Ovary (tissue), 9 donors: Measurements from ENCODE around the gene ENTPD2. TPM values are rescaled to one million over a fixed set of nuclear protein-coding genes. Genes with fewer than 3 reads are reported as not detected.

Experiments used
- DNase-seq, 5 donors: peaks; one replicate each; pipeline ENCODE4 v3.0.0-alpha.2; 2019 to 2020
- H3K27ac ChIP-seq, 2 donors: fragments of 200-600 bp; one replicate each; pipeline versions ENCODE4 v1.5.1 to v1.8.0; 2019 to 2022
- H3K27me3 ChIP-seq: fragments of 200-600 bp; one replicate; pipeline ENCODE4 v1.8.0; 2022
- H3K36me3 ChIP-seq: fragments of 200-600 bp; sonication (generic); one replicate; pipeline ENCODE4 v1.5.1; 2019
- H3K4me1 ChIP-seq: one replicate; pipeline ENCODE4 v1.8.1; 2013; ENCODE audit warnings: mild to moderate bottlenecking, moderate library complexity; ENCODE audit not compliant: insufficient read depth
- H3K4me3 ChIP-seq: fragments of 200-600 bp; sonication (generic); one replicate; pipeline ENCODE4 v1.5.1; 2017
- H3K9me3 ChIP-seq, 2 donors: fragments of 200-600 bp in 1 of 2; sonication (generic) in 1 of 2; one replicate each; pipeline versions ENCODE4 v1.5.1 to v1.8.1; 2013 to 2019; ENCODE audit warnings: mild to moderate bottlenecking in 1 of 2, moderate library complexity in 1 of 2
- EP300 ChIP-seq: sonication (generic); formaldehyde crosslinking; IDR thresholded peaks from one replicate; pipeline ENCODE4 v1.6.1; 2017; ENCODE audit warnings: antibody characterized with exemption
- POLR2A ChIP-seq: fragments of 450-650 bp; IDR thresholded peaks from one replicate; pipeline ENCODE4 v1.6.1; 2017; ENCODE audit warnings: antibody characterized with exemption, mild to moderate bottlenecking, moderate library complexity
- WGBS, 3 donors: extraction: QIAGEN DNeasy Blood & Tissue Kit in 1 of 3; methylation state at CpG; one replicate each; pipeline versions ENCODE4 v1.1.5 to v1.1.7; 2013 to 2017; 5-methylcytosine and 5-hydroxymethylcytosine counted together
- intact Hi-C, 4 donors: fragments of 100-400 bp; cut with DNase I; formaldehyde crosslinking; loops; one replicate each; pipeline versions ENCODE4 v1.11.0 to v1.15.1; 2022 to 2023
- polyA plus RNA-seq, 2 donors: library from polyadenylated mRNA; stranded (reverse); fragments of 200-250 nt in 1 of 2; fragments of 350-450 nt in 1 of 2; fragmentation: Illumina TruSeq in 1 of 2; extraction: RNeasy Lipid Tissue Mini Kit (QIAGEN cat#74804) in 1 of 2; gene quantifications; one replicate each; pipeline ENCODE4 v1.2.3, GENCODE V29; 2013 to 2014
- total RNA-seq, 7 donors: library from RNA; depleted of rRNA in 2 of 7; stranded (reverse); fragments of >200 nt in 2 of 7; fragmentation: NEBNext Ultra II Directional in 3 of 7; extraction: Animal tissue kit (Norgen Biotek cat#: 25700) in 3 of 7; gene quantifications; one replicate each; pipeline versions ENCODE4 v1.1.0 to v1.2.4, GENCODE V29; 2016 to 2023
- TF ChIP-seq, protein P1 (sequence below), 3 donors: fragments of 450-650 bp in 2 of 3; fragments of 200-600 bp in 1 of 3; IDR thresholded peaks; one replicate each; pipeline versions ENCODE4 v1.5.1 to v1.8.0; 2016 to 2022; ENCODE audit warnings: antibody characterized with exemption in 3 of 3, mild to moderate bottlenecking in 1 of 3
- donor health status: DM: no; HTN: no; CAD: no; lungs with moderate emphysema.
- donor health status: DM: no; HTN: no; CAD: no.
- donor health status: Bipolar disorder and iron deficiency.
- donor health status: DM: yes; HTN: yes; CAD: no.
- donor health status: DM: no; HTN: no; CAD: no.
- donor health status: DM: yes; HTN: yes; CAD: no.

Gene ENTPD2
- total and polyA plus RNA-seq, 9 donors: 0.12 to 5.1 (median 0.87) TPM

DNA sequence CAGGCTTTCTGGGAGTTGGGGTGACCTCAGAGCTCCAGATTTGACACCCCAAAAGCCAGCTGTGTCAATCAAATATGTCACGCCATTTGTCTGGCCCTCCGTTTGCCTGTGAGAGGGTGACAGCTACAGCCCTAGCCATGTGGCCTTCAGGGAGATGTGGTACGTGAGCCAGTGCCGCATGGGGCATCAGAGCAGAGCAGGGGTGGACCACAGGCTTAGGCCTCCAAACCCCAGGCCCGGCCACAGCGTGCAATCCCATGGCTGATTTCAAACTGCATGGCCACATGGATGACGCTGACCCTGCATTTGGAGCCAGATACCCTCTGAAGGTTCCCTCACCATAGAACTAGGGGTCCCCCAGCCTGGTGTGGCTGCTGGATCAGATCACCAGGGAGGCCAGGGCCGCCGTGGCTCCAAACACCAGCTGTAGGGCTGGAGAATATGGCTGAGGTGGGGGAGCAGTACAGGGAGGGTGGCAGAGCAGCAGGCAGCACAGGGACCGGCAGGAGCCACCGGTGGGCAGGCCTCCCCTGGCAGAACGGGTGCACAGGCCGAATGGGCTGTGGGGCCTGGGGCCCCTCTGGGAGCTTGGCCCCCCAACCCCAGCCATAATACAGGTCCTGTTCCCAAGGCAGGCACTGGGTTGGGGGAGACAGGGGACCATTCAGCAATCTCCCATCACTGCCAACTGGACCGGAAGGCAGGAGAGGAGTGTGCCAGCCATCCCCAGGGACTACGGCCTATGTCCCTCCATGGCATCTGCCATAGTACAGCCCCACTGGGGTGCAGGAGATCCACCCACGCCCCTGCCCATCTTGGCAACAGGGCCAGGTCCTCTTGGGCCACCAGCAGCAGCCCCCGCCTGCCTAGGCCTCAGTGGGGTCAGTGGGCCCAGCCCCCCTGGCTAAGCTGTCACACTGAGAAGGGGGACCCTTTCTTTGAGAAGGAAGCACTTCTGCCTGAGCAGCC is 15.0 kb upstream of the ENTPD2 start:
- no peaks in the 10 kb centered on the region for H3K36me3 ChIP-seq
- no peak for TF ChIP-seq POLR2A
- TF ChIP-seq, protein P1, sequence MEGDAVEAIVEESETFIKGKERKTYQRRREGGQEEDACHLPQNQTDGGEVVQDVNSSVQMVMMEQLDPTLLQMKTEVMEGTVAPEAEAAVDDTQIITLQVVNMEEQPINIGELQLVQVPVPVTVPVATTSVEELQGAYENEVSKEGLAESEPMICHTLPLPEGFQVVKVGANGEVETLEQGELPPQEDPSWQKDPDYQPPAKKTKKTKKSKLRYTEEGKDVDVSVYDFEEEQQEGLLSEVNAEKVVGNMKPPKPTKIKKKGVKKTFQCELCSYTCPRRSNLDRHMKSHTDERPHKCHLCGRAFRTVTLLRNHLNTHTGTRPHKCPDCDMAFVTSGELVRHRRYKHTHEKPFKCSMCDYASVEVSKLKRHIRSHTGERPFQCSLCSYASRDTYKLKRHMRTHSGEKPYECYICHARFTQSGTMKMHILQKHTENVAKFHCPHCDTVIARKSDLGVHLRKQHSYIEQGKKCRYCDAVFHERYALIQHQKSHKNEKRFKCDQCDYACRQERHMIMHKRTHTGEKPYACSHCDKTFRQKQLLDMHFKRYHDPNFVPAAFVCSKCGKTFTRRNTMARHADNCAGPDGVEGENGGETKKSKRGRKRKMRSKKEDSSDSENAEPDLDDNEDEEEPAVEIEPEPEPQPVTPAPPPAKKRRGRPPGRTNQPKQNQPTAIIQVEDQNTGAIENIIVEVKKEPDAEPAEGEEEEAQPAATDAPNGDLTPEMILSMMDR (IDR thresholded peaks at IDR 0.05): no peak
- TF ChIP-seq EP300: no peak
- H3K27me3 ChIP-seq: peaks cover 4% of the 10 kb centered on the region
- H3K27ac ChIP-seq: no peak overlapping the region
- intact Hi-C loops: loop anchor here in 1 of 4 donors (5.0 kb wide), 1 partner anchor 42 kb away; the partner anchor contains the start of gene ABCA2
- H3K4me1 ChIP-seq: no peaks in the 10 kb centered on the region
- H3K9me3 ChIP-seq: no peaks in the 10 kb centered on the region
- no peak overlapping the region for H3K4me3 ChIP-seq
- no peak for DNase-seq
- 83 to 87% (median 85%) methylated on average over 17 of the region's 17 CpGs for WGBS, 3 donors

DNA sequence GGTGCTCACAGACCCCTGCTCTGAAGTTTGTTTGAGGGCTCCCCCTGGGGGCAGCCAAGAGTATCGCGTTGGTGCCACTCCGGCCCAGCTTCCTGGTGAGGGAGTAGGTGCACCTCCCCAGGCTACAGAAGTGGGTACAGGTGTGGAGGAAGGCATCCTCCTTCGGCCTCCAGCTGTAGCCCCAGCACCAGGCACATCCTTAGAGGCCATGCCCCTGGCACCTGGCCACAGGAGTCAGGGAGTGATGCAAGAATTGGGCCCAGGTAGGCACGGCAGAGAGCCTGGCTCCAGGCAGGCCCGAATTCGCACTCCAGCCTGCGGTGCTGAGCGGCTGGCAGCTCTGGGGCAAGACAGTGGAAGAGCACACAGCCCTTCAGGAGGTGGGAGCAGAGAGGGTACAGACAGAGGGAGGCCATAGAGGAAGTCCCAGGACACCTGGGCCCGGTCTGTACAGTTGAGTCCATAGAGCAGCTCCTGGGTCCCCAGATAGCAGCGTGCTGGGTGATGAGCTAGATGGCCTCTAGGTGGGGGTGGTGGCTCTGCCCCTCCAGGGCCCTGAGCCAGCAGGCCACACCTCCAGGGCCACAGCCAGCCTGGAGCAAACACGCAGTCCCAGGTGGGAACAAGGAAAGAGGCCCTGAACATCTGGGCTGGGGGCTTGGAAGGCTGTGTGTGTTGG is 14.1 kb upstream of the ENTPD2 start:
- WGBS, 3 donors: 53 to 61% (median 55%) methylated on average over 11 to 12 of the region's 12 CpGs
- Histone ChIP-seq H3K27me3 (peaks cover 4% of the 10 kb centered on the region), H3K4me1 (no peaks in the 10 kb centered on the region), H3K27ac (no peak overlapping the region), H3K4me3 (no peak overlapping the region), H3K36me3 (no peaks in the 10 kb centered on the region), H3K9me3 (no peaks in the 10 kb centered on the region)
- peak; percentile 59 to 84 (median 77) for DNase-seq
- TF ChIP-seq EP300 (no peak), POLR2A (no peak)
- TF ChIP-seq, protein P1 (IDR thresholded peaks at IDR 0.05): peak; percentile 35 to 80 (median 79)
- intact Hi-C loops: loop anchor here in 1 of 4 donors (5.0 kb wide), 1 partner anchor 41 kb away; the partner anchor contains the start of gene ABCA2

DNA sequence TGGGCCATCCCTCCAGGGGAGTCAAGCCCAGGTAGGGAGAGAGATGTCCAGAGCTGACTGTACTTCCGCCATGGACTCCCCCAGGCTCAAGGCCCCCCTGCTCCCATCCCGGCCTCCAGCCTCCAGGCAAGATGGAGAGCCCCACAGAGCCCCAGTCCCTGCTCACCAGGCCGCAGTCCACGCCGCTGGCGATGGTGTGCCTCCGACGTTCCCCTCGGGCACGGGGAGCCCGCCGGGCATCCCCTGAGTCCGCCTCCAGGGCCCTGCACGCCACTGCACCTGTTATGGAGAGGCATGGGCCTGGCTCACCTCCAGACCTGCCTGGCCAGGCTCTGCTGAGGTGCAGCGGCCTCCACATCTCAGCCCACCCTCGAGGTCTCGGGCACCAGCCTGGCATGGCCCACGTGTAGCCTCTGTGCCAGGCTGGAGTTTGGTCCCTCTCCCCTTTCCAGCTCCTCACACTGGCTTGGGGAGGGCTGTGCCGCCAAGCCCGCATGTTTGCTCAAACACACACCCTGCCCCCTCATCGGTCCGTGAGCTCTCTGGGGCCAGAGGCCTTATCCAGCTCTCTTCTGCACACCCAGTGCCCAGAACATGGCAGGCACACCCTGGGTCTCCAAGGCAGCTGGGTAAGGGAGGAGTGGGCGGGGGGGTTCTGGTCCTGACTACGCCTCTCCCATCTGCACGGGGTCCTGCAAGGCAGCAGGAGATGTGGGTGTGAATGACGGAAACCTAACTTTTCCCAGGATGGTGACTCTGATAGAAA is 12.4 kb upstream of the ENTPD2 start:
- no peaks in the 10 kb centered on the region for H3K9me3 ChIP-seq
- WGBS, 3 donors: 86 to 93% (median 87%) methylated on average over 26 of the region's 26 CpGs
- no peak for DNase-seq
- H3K27ac ChIP-seq: no peak overlapping the region
- no peaks in the 10 kb centered on the region for H3K4me1 ChIP-seq
- intact Hi-C loops: loop anchor here in 1 of 4 donors (5.0 kb wide), 1 partner anchor 39 kb away; the partner anchor contains the start of gene ABCA2
- no peaks in the 10 kb centered on the region for H3K36me3 ChIP-seq
- H3K27me3 ChIP-seq: peaks cover 4% of the 10 kb centered on the region
- H3K4me3 ChIP-seq: no peak overlapping the region
- no peak for TF ChIP-seq POLR2A
- TF ChIP-seq, protein P1 (IDR thresholded peaks at IDR 0.05): no peak
- TF ChIP-seq EP300: no peak
